ENCODE results near the gene LNX1. TPM values are rescaled to one million over a fixed set of nuclear protein-coding genes. Genes with fewer than 3 reads are reported as not detected.
A peak's percentile ranks its signal among the peaks of the same experiment; 100 is the strongest.

The LNX1 gene
- total RNA-seq (2021; ENCODE audit: unreplicated experiment), result 3.3 TPM
- 3.7 TPM in 2 replicates for polyA plus RNA-seq (2012)
- percentile 45 among the genes with signal in this experiment for Bru-seq, nascent RNA
- BruChase-seq, experiment 1, labeled RNA remaining after a 6-hour chase, result percentile 29 among the genes with signal in this experiment
- percentile 31 among the genes with signal in this experiment for BruChase-seq, experiment 2, labeled RNA remaining after a 2-hour chase
- long read RNA-seq, transcript LNX1-201 (11 exons, 2,953 nt), result major isoform, 6 of 9 reads
- long read RNA-seq, partial matches to known transcripts, result 2 of 9 reads
- long read RNA-seq, other reads (novel, unspliced or antisense), result 1 of 9 reads

GRCh38 chr4:53591372-53591892 lies at the start of gene LNX1:
TSS of gene LNX1 (minus strand) at chr4:53591486. CDS start at chr4:53574002, 17,484 bp downstream.
- TF ChIP-seq, protein P1, sequence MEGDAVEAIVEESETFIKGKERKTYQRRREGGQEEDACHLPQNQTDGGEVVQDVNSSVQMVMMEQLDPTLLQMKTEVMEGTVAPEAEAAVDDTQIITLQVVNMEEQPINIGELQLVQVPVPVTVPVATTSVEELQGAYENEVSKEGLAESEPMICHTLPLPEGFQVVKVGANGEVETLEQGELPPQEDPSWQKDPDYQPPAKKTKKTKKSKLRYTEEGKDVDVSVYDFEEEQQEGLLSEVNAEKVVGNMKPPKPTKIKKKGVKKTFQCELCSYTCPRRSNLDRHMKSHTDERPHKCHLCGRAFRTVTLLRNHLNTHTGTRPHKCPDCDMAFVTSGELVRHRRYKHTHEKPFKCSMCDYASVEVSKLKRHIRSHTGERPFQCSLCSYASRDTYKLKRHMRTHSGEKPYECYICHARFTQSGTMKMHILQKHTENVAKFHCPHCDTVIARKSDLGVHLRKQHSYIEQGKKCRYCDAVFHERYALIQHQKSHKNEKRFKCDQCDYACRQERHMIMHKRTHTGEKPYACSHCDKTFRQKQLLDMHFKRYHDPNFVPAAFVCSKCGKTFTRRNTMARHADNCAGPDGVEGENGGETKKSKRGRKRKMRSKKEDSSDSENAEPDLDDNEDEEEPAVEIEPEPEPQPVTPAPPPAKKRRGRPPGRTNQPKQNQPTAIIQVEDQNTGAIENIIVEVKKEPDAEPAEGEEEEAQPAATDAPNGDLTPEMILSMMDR (IDR thresholded peaks at IDR 0.05 in 2 of 3, conservative IDR thresholded peaks at IDR 0.05 in 1 of 3; ENCODE audit: borderline replicate concordance in 1 of 3, insufficient read depth in 1 of 3, low read depth in 2 of 3, low read length in 2 of 3), result no peak
- TF ChIP-seq POLR2AphosphoS5 (IDR thresholded peaks at IDR 0.05; ENCODE audit: low read depth, low read length), result peak; percentile 43
- TF ChIP-seq TCF7L2 (IDR thresholded peaks at IDR 0.05; ENCODE audit: borderline replicate concordance, extremely low read depth, insufficient read depth, insufficient read length), result no peak
- TF ChIP-seq SP1 (IDR thresholded peaks at IDR 0.05; ENCODE audit: low read depth), result peak; percentile 40; the same call in 1 of the 2 replicates
- TF ChIP-seq CEBPB (IDR thresholded peaks at IDR 0.05; ENCODE audit: low read depth), result no peak
- no peak for TF ChIP-seq ZFX (IDR thresholded peaks at IDR 0.05)
- no peak for TF ChIP-seq FOSL1 (IDR thresholded peaks at IDR 0.05; ENCODE audit: low read depth)
- TF ChIP-seq EZH2 (IDR thresholded peaks at IDR 0.05), result no peak
- no peak for TF ChIP-seq EGR1 (IDR thresholded peaks at IDR 0.05; ENCODE audit: low read depth)
- TF ChIP-seq YY1 (IDR thresholded peaks at IDR 0.05; ENCODE audit: extremely low read depth, insufficient replicate concordance, low read depth, low read length), result no peak
- TF ChIP-seq CBX3 (IDR thresholded peaks at IDR 0.05; ENCODE audit: low read depth), result peak; percentile 25; the same call in 1 of the 2 replicates
- 0 out of 2 replicates have a peak, but pooled peaks have one; percentile 23 for TF ChIP-seq JUND (IDR thresholded peaks at IDR 0.05)
- TF ChIP-seq, protein P2, sequence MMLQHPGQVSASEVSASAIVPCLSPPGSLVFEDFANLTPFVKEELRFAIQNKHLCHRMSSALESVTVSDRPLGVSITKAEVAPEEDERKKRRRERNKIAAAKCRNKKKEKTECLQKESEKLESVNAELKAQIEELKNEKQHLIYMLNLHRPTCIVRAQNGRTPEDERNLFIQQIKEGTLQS (IDR thresholded peaks at IDR 0.05), result no peak
- peak; percentile 65; the same call in 1 of the 2 replicates for TF ChIP-seq SIN3A (IDR thresholded peaks at IDR 0.05; ENCODE audit: low read depth)
- no peak for TF ChIP-seq POLR2A (IDR thresholded peaks at IDR 0.05; ENCODE audit: borderline replicate concordance, extremely low read depth, insufficient read depth, insufficient read length)
- TF ChIP-seq, protein P3, sequence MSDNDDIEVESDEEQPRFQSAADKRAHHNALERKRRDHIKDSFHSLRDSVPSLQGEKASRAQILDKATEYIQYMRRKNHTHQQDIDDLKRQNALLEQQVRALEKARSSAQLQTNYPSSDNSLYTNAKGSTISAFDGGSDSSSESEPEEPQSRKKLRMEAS (IDR thresholded peaks at IDR 0.05), result peak; percentile 74
- TF ChIP-seq RAD21 (IDR thresholded peaks at IDR 0.05; ENCODE audit: low read depth), result peak; percentile 56
- TF ChIP-seq, protein P4, sequence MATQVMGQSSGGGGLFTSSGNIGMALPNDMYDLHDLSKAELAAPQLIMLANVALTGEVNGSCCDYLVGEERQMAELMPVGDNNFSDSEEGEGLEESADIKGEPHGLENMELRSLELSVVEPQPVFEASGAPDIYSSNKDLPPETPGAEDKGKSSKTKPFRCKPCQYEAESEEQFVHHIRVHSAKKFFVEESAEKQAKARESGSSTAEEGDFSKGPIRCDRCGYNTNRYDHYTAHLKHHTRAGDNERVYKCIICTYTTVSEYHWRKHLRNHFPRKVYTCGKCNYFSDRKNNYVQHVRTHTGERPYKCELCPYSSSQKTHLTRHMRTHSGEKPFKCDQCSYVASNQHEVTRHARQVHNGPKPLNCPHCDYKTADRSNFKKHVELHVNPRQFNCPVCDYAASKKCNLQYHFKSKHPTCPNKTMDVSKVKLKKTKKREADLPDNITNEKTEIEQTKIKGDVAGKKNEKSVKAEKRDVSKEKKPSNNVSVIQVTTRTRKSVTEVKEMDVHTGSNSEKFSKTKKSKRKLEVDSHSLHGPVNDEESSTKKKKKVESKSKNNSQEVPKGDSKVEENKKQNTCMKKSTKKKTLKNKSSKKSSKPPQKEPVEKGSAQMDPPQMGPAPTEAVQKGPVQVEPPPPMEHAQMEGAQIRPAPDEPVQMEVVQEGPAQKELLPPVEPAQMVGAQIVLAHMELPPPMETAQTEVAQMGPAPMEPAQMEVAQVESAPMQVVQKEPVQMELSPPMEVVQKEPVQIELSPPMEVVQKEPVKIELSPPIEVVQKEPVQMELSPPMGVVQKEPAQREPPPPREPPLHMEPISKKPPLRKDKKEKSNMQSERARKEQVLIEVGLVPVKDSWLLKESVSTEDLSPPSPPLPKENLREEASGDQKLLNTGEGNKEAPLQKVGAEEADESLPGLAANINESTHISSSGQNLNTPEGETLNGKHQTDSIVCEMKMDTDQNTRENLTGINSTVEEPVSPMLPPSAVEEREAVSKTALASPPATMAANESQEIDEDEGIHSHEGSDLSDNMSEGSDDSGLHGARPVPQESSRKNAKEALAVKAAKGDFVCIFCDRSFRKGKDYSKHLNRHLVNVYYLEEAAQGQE (IDR thresholded peaks at IDR 0.05; ENCODE audit: low read depth), result no peak
- no peak for TF ChIP-seq EZH2phosphoT487 (IDR thresholded peaks at IDR 0.05; ENCODE audit: borderline replicate concordance)
- TF ChIP-seq SRF (IDR thresholded peaks at IDR 0.05; ENCODE audit: low read depth), result no peak
- TF ChIP-seq ELF1 (IDR thresholded peaks at IDR 0.05; ENCODE audit: borderline replicate concordance, low read depth), result peak; percentile 69
- POLR2A ChIA-PET, result no interaction called here
- H3K9me3 ChIP-seq (ENCODE audit: control insufficient read depth in 1 of 2, insufficient read depth in 1 of 2, low read depth in 1 of 2, low read length in 2 of 2), result no peaks in the 10 kb centered on the region
- H3K4me3 ChIP-seq (replicated peaks in 1 of 2; ENCODE audit: low read depth in 1 of 2, low read length in 2 of 2), result peak within 1 kb of the TSS; percentile 35 to 55
- intact Hi-C loops (cut with micrococcal nuclease), result loop anchor here (5.0 kb wide), 2 partner anchors 99 to 394 kb away; no protein-coding TSS in a partner anchor
- no peaks in the 10 kb centered on the region for H3K36me3 ChIP-seq (ENCODE audit: control insufficient read depth in 1 of 2, insufficient read depth in 2 of 2, low read length in 2 of 2)
- no TSS peak for BruUV-seq (replicated peaks)
- no peaks in the 10 kb centered on the region for H3K79me2 ChIP-seq (ENCODE audit: insufficient read depth, low read length)
- H3K27ac ChIP-seq (ENCODE audit: low read depth, low read length), result peak within 1 kb of the TSS; percentile 46
- H3K9ac ChIP-seq (ENCODE audit: low read length), result peak within 1 kb of the TSS; percentile 15; the same call in 1 of the 2 replicates
- H2AFZ ChIP-seq (ENCODE audit: low read depth, low read length, poor library complexity, severe bottlenecking), result peak within 1 kb of the TSS; percentile 73
- H3K9me2 ChIP-seq (ENCODE audit: insufficient read depth), result no peaks in the 10 kb centered on the region
- H3K27me3 ChIP-seq (ENCODE audit: insufficient read depth, low read length), result no peaks in the 10 kb centered on the region
- H3K4me2 ChIP-seq (ENCODE audit: low read length), result peak within 1 kb of the TSS; percentile 88
- peaks cover 18 to 30% of the 10 kb centered on the region in 2 experiments for H3K4me1 ChIP-seq (ENCODE audit: control insufficient read depth in 1 of 2, insufficient read depth in 2 of 2, low read length in 2 of 2)
- RAD21 ChIA-PET (ENCODE audit: low non-redundant PET in 1 of 2, low total read pairs in 2 of 2, uncharacterized antibody in 2 of 2, unreplicated experiment in 2 of 2), result no interaction called here
- CTCF ChIA-PET, result interaction anchor here (0.8 to 1.1 kb wide), 2 partner anchors 10 to 643 kb away, joined by 3 read pairs; no protein-coding TSS in a partner anchor
- no peaks in the 10 kb centered on the region for H4K20me1 ChIP-seq (ENCODE audit: insufficient read depth)
- DNase-seq (ENCODE audit: low read depth, low spot score) (peak; percentile 79), ATAC-seq (peak; percentile 86)

All from HCT116 (cell line).